ENCODE measurements around the gene RNF180. TPM values are rescaled to one million over a fixed set of nuclear protein-coding genes. Genes with fewer than 3 reads are reported as not detected.
"Not testable (repeated sequence)": the region's sequence is repeated elsewhere in the genome, so short reads cannot be mapped to it uniquely, and the experiment has no call there.

Gene RNF180
- total and polyA plus RNA-seq, 10 of the 15 experiments (the other 5 are each of a cell fraction or from before 2014, with no cell fraction given) = 0.16 to 1.2 (median 0.73) TPM

DNA sequence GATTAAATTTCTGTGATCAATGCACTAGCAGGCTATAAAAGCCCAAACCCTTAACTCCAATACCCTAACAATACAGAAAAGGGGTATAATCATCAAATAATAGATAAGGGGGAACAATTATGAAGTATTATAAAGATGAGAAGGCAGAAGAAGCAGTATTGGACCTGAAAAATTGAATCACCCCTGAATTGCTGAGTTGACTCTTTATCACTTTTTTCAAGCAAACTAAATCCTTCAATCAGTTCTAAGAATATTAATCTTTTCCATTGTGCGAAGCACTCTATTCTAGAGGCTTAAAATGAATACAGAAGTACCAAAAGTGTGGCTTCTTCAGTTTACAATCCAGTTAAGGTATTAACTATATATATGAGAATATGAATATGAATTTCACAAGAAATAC lies 120.7 kb downstream of the RNF180 start (continued):
- TF ChIP-seq USF2 (IDR thresholded peaks at IDR 0.05; ENCODE audit: borderline replicate concordance, low read depth, low read length) = no peak

DNA sequence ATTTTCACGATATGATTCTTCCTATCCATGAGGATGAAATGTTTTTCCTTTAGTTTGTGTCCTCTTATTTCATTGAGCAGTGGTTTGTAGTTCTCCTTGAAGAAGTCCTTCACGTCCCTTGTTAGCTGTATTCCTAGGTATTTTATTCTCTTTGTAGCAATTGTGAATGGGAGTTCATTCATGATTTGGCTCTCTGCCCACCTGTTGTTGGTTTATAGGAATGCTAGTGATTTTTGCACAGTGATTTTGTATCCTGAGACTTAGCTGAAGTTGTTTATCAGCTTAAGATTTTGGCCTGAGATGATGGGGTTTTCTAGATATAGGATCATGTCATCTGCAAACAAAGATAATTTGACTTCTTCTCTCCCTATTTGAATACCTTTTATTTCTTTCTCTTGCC lies 122.9 kb downstream of the RNF180 start:
- H3K4me2 ChIP-seq (ENCODE audit: control insufficient read depth, insufficient read depth); H3K27me3 ChIP-seq (replicated peaks in 1 of 2; ENCODE audit: control insufficient read depth in 2 of 2, insufficient read depth in 2 of 2, low read length in 1 of 2); CTCF ChIA-PET; FAIRE-seq; H4K20me1 ChIP-seq (ENCODE audit: control insufficient read depth, insufficient read depth); RAD21 ChIA-PET (ENCODE audit: unreplicated experiment); POLR2A ChIA-PET; H3K36me3 ChIP-seq (ENCODE audit: control insufficient read depth in 2 of 2, insufficient read depth in 2 of 2, low read length in 1 of 2); in situ Hi-C loops (cut with MboI); H3K4me1 ChIP-seq (ENCODE audit: control insufficient read depth, insufficient read depth, low read length); SMC1A ChIA-PET (ENCODE audit: uncharacterized antibody, unreplicated experiment); H3K9me3 ChIP-seq (replicated peaks; ENCODE audit: control insufficient read depth, insufficient read depth, low read length); intact Hi-C loops (cut with micrococcal nuclease; ENCODE audit: unreplicated experiment); H2AFZ ChIP-seq (ENCODE audit: control insufficient read depth, low read depth, low read length); BruUV-seq (replicated peaks); H3K79me2 ChIP-seq (ENCODE audit: control insufficient read depth, insufficient read depth, low read length); H3K4me3 ChIP-seq; H3K9ac ChIP-seq (ENCODE audit: control insufficient read depth, insufficient read depth, low read length); H3K27ac ChIP-seq (ENCODE audit: control insufficient read depth, insufficient read depth); DNase-seq (ENCODE audit: low read depth, low spot score); ATAC-seq: not testable (repeated sequence)
- 45% methylated on average over 2 of the region's 2 CpGs for WGBS (ENCODE audit: insufficient coverage, insufficient replicate concordance, low lambda C conversion rate, missing lambda C conversion rate)

DNA sequence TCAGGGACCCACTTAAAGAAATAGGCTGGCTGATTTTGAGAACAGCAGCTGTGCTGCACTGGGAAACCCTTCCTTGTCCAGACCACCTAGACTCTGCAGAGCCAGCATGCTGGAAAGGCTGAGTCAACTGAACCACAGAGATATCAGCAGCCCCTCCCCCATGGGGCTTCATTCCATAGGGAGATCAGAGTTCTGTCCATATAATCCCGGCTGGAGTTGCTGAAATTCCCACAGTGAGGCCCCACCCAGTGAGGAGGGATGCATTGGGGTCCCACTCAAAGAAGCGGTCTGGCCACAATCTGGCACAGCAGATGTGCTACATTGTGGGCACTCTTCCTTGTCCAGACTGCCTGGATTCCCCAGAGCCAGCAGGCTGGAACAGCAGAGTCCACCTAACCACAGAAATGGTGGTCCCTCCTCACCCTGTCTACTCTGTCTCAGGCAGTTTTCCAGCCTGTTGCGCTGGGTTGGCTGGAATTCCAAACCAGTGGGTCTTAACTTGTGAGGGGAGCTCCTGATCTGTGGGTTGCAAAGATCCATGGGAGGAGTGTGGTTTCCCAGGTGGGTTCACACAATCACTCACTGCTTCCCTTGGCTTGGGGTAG lies 127.1 kb downstream of the RNF180 start:
- no peak for DNase-seq (ENCODE audit: low read depth, low spot score)
- no peak overlapping the region for H2AFZ ChIP-seq (ENCODE audit: control insufficient read depth, low read depth, low read length)
- H3K79me2 ChIP-seq (ENCODE audit: control insufficient read depth, insufficient read depth, low read length) = no peaks in the 10 kb centered on the region
- H3K4me1 ChIP-seq (ENCODE audit: control insufficient read depth, insufficient read depth, low read length) = no peaks in the 10 kb centered on the region
- no peak overlapping the region for H3K9ac ChIP-seq (ENCODE audit: control insufficient read depth, insufficient read depth, low read length)
- no peak overlapping the region for H3K4me2 ChIP-seq (ENCODE audit: control insufficient read depth, insufficient read depth)
- 11% methylated on average over 3 of the region's 3 CpGs for WGBS (ENCODE audit: insufficient coverage, insufficient replicate concordance, low lambda C conversion rate, missing lambda C conversion rate)
- no peak for FAIRE-seq
- no peak overlapping the region for H3K27ac ChIP-seq (ENCODE audit: control insufficient read depth, insufficient read depth)
- H3K27me3 ChIP-seq (replicated peaks in 1 of 2; ENCODE audit: control insufficient read depth in 2 of 2, insufficient read depth in 2 of 2, low read length in 1 of 2) = no peaks in the 10 kb centered on the region
- BruUV-seq (replicated peaks) = no TSS peak
- in situ Hi-C loops (cut with MboI) = no loop called here
- no peak overlapping the region for H3K4me3 ChIP-seq
- no peaks in the 10 kb centered on the region for H3K9me3 ChIP-seq (replicated peaks; ENCODE audit: control insufficient read depth, insufficient read depth, low read length)
- intact Hi-C loops (cut with micrococcal nuclease; ENCODE audit: unreplicated experiment) = no loop called here
- CTCF ChIA-PET = interaction anchor here (1.4 kb wide), 1 partner anchor 64 kb away, joined by 4 read pairs; no protein-coding TSS in a partner anchor
- H4K20me1 ChIP-seq (ENCODE audit: control insufficient read depth, insufficient read depth) = no peaks in the 10 kb centered on the region
- POLR2A ChIA-PET = no interaction called here
- SMC1A ChIA-PET (ENCODE audit: uncharacterized antibody, unreplicated experiment) = no interaction called here
- RAD21 ChIA-PET (ENCODE audit: unreplicated experiment) = interaction anchor here (0.6 to 1.1 kb wide), 2 partner anchors 23 to 1271 kb away, joined by 3 read pairs; no protein-coding TSS in a partner anchor
- ATAC-seq = peak; percentile 40
- no peaks in the 10 kb centered on the region for H3K36me3 ChIP-seq (ENCODE audit: control insufficient read depth in 2 of 2, insufficient read depth in 2 of 2, low read length in 1 of 2)
- TF ChIP-seq SRF (IDR thresholded peaks at IDR 0.05; ENCODE audit: low read depth in 2 of 2, low read length in 2 of 2) (no peak), CBFB (IDR thresholded peaks at IDR 0.05; ENCODE audit: low read depth) (no peak), STAT3 (IDR thresholded peaks at IDR 0.05; ENCODE audit: low read depth, low read length) (no peak), RELA (IDR thresholded peaks at IDR 0.05; ENCODE audit: borderline replicate concordance, partially characterized antibody) (no peak), ZBED1 (IDR thresholded peaks at IDR 0.05; ENCODE audit: borderline replicate concordance) (no peak), ATF3 (IDR thresholded peaks at IDR 0.05; ENCODE audit: borderline replicate concordance, extremely low read depth, low read depth, low read length) (no peak), ZBTB33 (IDR thresholded peaks at IDR 0.05) (no peak), FOXK2 (IDR thresholded peaks at IDR 0.05) (no peak), MAX (IDR thresholded peaks at IDR 0.05; ENCODE audit: low read depth, low read length) (no peak)
